H1 (cell line): Measurements from ENCODE around the gene C19orf12. TPM values are rescaled to one million over a fixed set of nuclear protein-coding genes. Genes with fewer than 3 reads are reported as not detected.

Experiments
- CTCF ChIA-PET: fragments of 300-600 bp; sonication (Branson Sonifier 250); formaldehyde crosslinking; loops from one replicate; lab custom pipeline; 2021; ENCODE audit not compliant: partially characterized antibody; lab: Charles Lee
- POLR2A ChIA-PET: fragments of 300-600 bp; sonication (Branson Sonifier 250); formaldehyde crosslinking; loops from one replicate; lab custom pipeline; 2021; ENCODE audit warnings: inconsistent platforms; ENCODE audit not compliant: partially characterized antibody; lab: Charles Lee
- DNase-seq, 2 experiments: peaks; one replicate each; pipeline versions ENCODE4 v3.0.0 to v3.0.0-alpha.2; 2010 to 2022; ENCODE audit warnings: low spot score in 2 of 2, low read depth in 1 of 2, mixed read lengths in 1 of 2
- FAIRE-seq: peaks from 2 replicates; lab custom pipeline; 2011; peaks lifted over from hg19 to GRCh38; lab: Jason Lieb, UNC
- H2AFZ ChIP-seq: 2 replicates; pipeline ENCODE4 v1.8.1; 2012; ENCODE audit warnings: low read length, inconsistent platforms
- H2AK5ac ChIP-seq: 2 replicates; pipeline ENCODE4 v1.6.1; 2013; ENCODE audit warnings: low read depth, low read length
- H2BK120ac ChIP-seq: replicated peaks from 2 replicates; pipeline ENCODE3; 2013; ENCODE audit warnings: low read depth, low read length, inconsistent platforms
- H2BK12ac ChIP-seq: 2 replicates; pipeline ENCODE4 v1.6.1; 2013; ENCODE audit warnings: low read depth, low read length
- H2BK15ac ChIP-seq: 2 replicates; pipeline ENCODE4 v1.6.1; 2013; ENCODE audit warnings: low read length
- H2BK20ac ChIP-seq: 2 replicates; pipeline ENCODE4 v1.6.1; 2013; ENCODE audit warnings: low read length
- H2BK5ac ChIP-seq: 2 replicates; pipeline ENCODE4 v1.6.1; 2013; ENCODE audit warnings: low read depth, low read length
- H3K14ac ChIP-seq: 2 replicates; pipeline ENCODE4 v1.6.1; 2013; ENCODE audit warnings: inconsistent platforms; ENCODE audit not compliant: insufficient read length
- H3K18ac ChIP-seq: 2 replicates; pipeline ENCODE4 v1.6.1; 2013; ENCODE audit warnings: low read length; ENCODE audit errors: extremely low read depth
- H3K23ac ChIP-seq: 2 replicates; pipeline ENCODE4 v1.6.1; 2013; ENCODE audit warnings: inconsistent platforms; ENCODE audit not compliant: insufficient read length
- H3K23me2 ChIP-seq: 2 replicates; pipeline ENCODE4 v1.6.1; 2013; ENCODE audit warnings: low read depth, low read length
- H3K27ac ChIP-seq: 2 replicates; pipeline ENCODE4 v1.6.1; 2011; ENCODE audit warnings: low read depth, low read length, inconsistent platforms
- H3K27me3 ChIP-seq, 4 experiments: replicated peaks in 1 of 4; 1 replicate in 1 of 4; 2 replicates in 3 of 4; pipeline versions ENCODE4 v1.6.1 to v1.8.1; 2011 to 2013; ENCODE audit warnings: low read length in 3 of 4, mild to moderate bottlenecking in 3 of 4, inconsistent platforms in 2 of 4, mixed read lengths in 2 of 4, moderate library complexity in 1 of 4; ENCODE audit not compliant: control insufficient read depth in 3 of 4, insufficient read depth in 3 of 4; ENCODE audit errors: extremely low read depth in 1 of 4
- H3K36me3 ChIP-seq, 4 experiments: 2 replicates each; pipeline versions ENCODE4 v1.6.1 to v1.8.1; 2011 to 2013; ENCODE audit warnings: mild to moderate bottlenecking in 4 of 4, low read length in 3 of 4, moderate library complexity in 2 of 4, control low read depth in 1 of 4, inconsistent platforms in 1 of 4; ENCODE audit not compliant: insufficient read depth in 4 of 4, control insufficient read depth in 2 of 4
- H3K4ac ChIP-seq: replicated peaks from 2 replicates; pipeline ENCODE3; 2013; ENCODE audit warnings: low read length, low read depth, mixed read lengths, inconsistent platforms; ENCODE audit not compliant: insufficient read length
- H3K4me1 ChIP-seq, 4 experiments: replicated peaks in 1 of 4; 1 replicate in 1 of 4; 2 replicates in 3 of 4; pipeline versions ENCODE4 v1.6.1 to v1.8.1; 2011 to 2013; ENCODE audit warnings: low read length in 3 of 4, inconsistent platforms in 2 of 4, mixed read lengths in 1 of 4; ENCODE audit not compliant: insufficient read depth in 4 of 4, control insufficient read depth in 3 of 4
- H3K4me2 ChIP-seq, 2 experiments: 2 replicates each; pipeline versions ENCODE4 v1.6.1 to v1.8.1; 2011 to 2013; ENCODE audit warnings: low read depth in 2 of 2, low read length in 2 of 2, control low read depth in 1 of 2, inconsistent platforms in 1 of 2, mild to moderate bottlenecking in 1 of 2; ENCODE audit not compliant: insufficient read depth in 1 of 2
- H3K4me3 ChIP-seq, 4 experiments: fragments of 200-600, 300-600 bp in 1 of 4; sonication (generic), shearing (Covaris generic), sonication (Bioruptor Twin) in 1 of 4; 2 replicates each; pipeline versions ENCODE4 v1.5.1 to v1.8.1; 2011 to 2016; ENCODE audit warnings: low read length in 4 of 4, low read depth in 3 of 4, control low read depth in 2 of 4, inconsistent platforms in 2 of 4, mild to moderate bottlenecking in 2 of 4, mixed read lengths in 1 of 4, moderate library complexity in 1 of 4; ENCODE audit not compliant: insufficient read depth in 2 of 4; ENCODE audit errors: extremely low read depth in 1 of 4
- H3K56ac ChIP-seq: replicated peaks from 2 replicates; pipeline ENCODE3; 2013; ENCODE audit warnings: low read depth, mild to moderate bottlenecking, mixed read lengths, low read length, inconsistent platforms; ENCODE audit not compliant: insufficient read length
- H3K79me1 ChIP-seq: 2 replicates; pipeline ENCODE4 v1.6.1; 2013; ENCODE audit warnings: low read depth, low read length, control low read depth
- H3K79me2 ChIP-seq, 2 experiments: 2 replicates each; pipeline versions ENCODE4 v1.6.1 to v1.8.1; 2012 to 2013; ENCODE audit warnings: low read length in 2 of 2, mild to moderate bottlenecking in 2 of 2, inconsistent platforms in 1 of 2; ENCODE audit not compliant: insufficient read depth in 2 of 2, control insufficient read depth in 1 of 2
- H3K9ac ChIP-seq, 4 experiments: replicated peaks in 1 of 4; 1 replicate in 1 of 4; 2 replicates in 3 of 4; pipeline versions ENCODE4 v1.6.1 to v1.8.1; 2011 to 2013; ENCODE audit warnings: low read depth in 3 of 4, low read length in 3 of 4, control low read depth in 2 of 4, mild to moderate bottlenecking in 2 of 4, moderate library complexity in 2 of 4, inconsistent platforms in 1 of 4; ENCODE audit errors: extremely low read depth in 1 of 4
- H3K9me3 ChIP-seq, 2 experiments: 2 replicates each; pipeline versions ENCODE4 v1.6.1 to v1.8.1; 2012 to 2013; ENCODE audit warnings: mild to moderate bottlenecking in 2 of 2, moderate library complexity in 2 of 2, control low read depth in 1 of 2, inconsistent platforms in 1 of 2, low read depth in 1 of 2, low read length in 1 of 2, mixed read lengths in 1 of 2; ENCODE audit not compliant: insufficient read depth in 2 of 2
- H4K20me1 ChIP-seq, 2 experiments: replicated peaks in 1 of 2; 2 replicates each; pipeline versions ENCODE3 to v1.8.1; 2011 to 2013; ENCODE audit warnings: inconsistent platforms in 2 of 2, low read length in 2 of 2, mild to moderate bottlenecking in 1 of 2; ENCODE audit not compliant: insufficient read depth in 2 of 2, control insufficient read depth in 1 of 2
- H4K5ac ChIP-seq: 2 replicates; pipeline ENCODE4 v1.6.1; 2013; ENCODE audit warnings: low read length, low read depth, mixed read lengths, inconsistent platforms; ENCODE audit not compliant: insufficient read length
- H4K8ac ChIP-seq: 2 replicates; pipeline ENCODE4 v1.8.0; 2013; ENCODE audit warnings: mild to moderate bottlenecking, moderate library complexity, low read length, inconsistent platforms; ENCODE audit not compliant: insufficient read depth; ENCODE audit errors: extremely low read depth
- H4K91ac ChIP-seq: replicated peaks from 2 replicates; pipeline ENCODE3; 2013; ENCODE audit warnings: low read length, mixed read lengths, inconsistent platforms; ENCODE audit not compliant: insufficient read length
- ASH2L ChIP-seq: fragments of 200-600, 300-600 bp; sonication (generic); IDR thresholded peaks from one replicate; pipeline ENCODE4 v1.7.1; 2017; ENCODE audit warnings: low read length
- GABPA ChIP-seq: IDR thresholded peaks from 2 replicates; pipeline ENCODE4 v1.6.1; 2011; ENCODE audit warnings: mild to moderate bottlenecking, low read length, moderate library complexity, borderline replicate concordance; ENCODE audit not compliant: insufficient read depth
- JUND ChIP-seq: IDR thresholded peaks from 2 replicates; pipeline ENCODE4 v1.6.1; 2011; ENCODE audit warnings: mild to moderate bottlenecking, improper control_type of control experiment, low read length
- MAFK ChIP-seq: IDR thresholded peaks from 2 replicates; pipeline ENCODE4 v1.6.1; 2012; ENCODE audit warnings: low read depth, mild to moderate bottlenecking, improper control_type of control experiment, low read length
- RNF2 ChIP-seq: fragments of 200-900, 300-1000 bp; sonication (generic); IDR thresholded peaks from 2 replicates; pipeline ENCODE4 v1.7.1; 2016; ENCODE audit warnings: borderline replicate concordance, low read depth, mild to moderate bottlenecking, antibody characterized with exemption, low read length; ENCODE audit not compliant: poor library complexity, severe bottlenecking; ENCODE audit errors: missing control alignments
- SP4 ChIP-seq: IDR thresholded peaks from 2 replicates; pipeline ENCODE4 v1.6.1; 2012; ENCODE audit warnings: low read length, inconsistent platforms
- SUZ12 ChIP-seq: fragments of 200-600 bp; sonication (generic); IDR thresholded peaks from 2 replicates; pipeline ENCODE4 v1.6.1; 2012; ENCODE audit warnings: mild to moderate bottlenecking, inconsistent platforms, low read length, moderate library complexity, mixed read lengths
- TEAD4 ChIP-seq: IDR thresholded peaks from 2 replicates; pipeline ENCODE4 v1.6.1; 2012; ENCODE audit warnings: low read depth, low read length, inconsistent platforms, mixed read lengths
- YY1 ChIP-seq: IDR thresholded peaks from 2 replicates; pipeline ENCODE4 v1.6.1; 2011; ENCODE audit warnings: low read depth, mild to moderate bottlenecking, low read length
- whole genome bisulfite sequencing, 2 experiments: shearing (Covaris generic) in 1 of 2; methylation state at CpG; one replicate each; pipeline versions ENCODE4 v1.1.6 to v1.1.7; 2013 to 2015; ENCODE audit warnings: low lambda C conversion rate in 2 of 2, mixed read lengths in 2 of 2, inconsistent platforms in 1 of 2, low coverage in 1 of 2, missing lambda C conversion rate in 1 of 2; ENCODE audit not compliant: insufficient replicate concordance in 2 of 2, insufficient coverage in 1 of 2, insufficient read length in 1 of 2; ENCODE audit errors: extremely low coverage in 1 of 2, missing lambda C conversion rate in 1 of 2; 5-methylcytosine and 5-hydroxymethylcytosine counted together
- polyA plus RNA-seq, 7 experiments: library from polyadenylated mRNA; depleted of rRNA in 3 of 7; stranded (reverse) in 5 of 7; unstranded in 2 of 7; fragments of >200 nt in 5 of 7; fragments of 200-250 nt in 2 of 7; gene quantifications; 1 replicate in 5 of 7; 2 replicates in 1 of 7; 4 replicates in 1 of 7; pipeline versions ENCODE4 v1.2.1 to v1.2.3, GENCODE V29; 2011 to 2013; ENCODE audit warnings: missing spikeins in 2 of 7, mixed read lengths in 2 of 7
- total RNA-seq: library from RNA; stranded (reverse); fragmentation: NEBNext Ultra II Directional; extraction: Animal tissue kit (Norgen Biotek cat#: 25700); gene quantifications from 2 replicates; pipeline ENCODE4 v1.2.1, GENCODE V29; 2021
- TF ChIP-seq, protein P1 (sequence below), 3 experiments: IDR thresholded peaks; 1 replicate in 2 of 3; 2 replicates in 1 of 3; pipeline versions ENCODE4 v1.5.1 to v1.6.1; 2011; ENCODE audit warnings: low read length in 3 of 3, mild to moderate bottlenecking in 3 of 3, inconsistent platforms in 2 of 3, low read depth in 1 of 3, moderate library complexity in 1 of 3; ENCODE audit not compliant: insufficient read depth in 1 of 3; ENCODE audit errors: control extremely low read depth in 1 of 3
- TF ChIP-seq, protein P2 (sequence below): IDR thresholded peaks from 2 replicates; pipeline ENCODE4 v1.6.1; 2012; ENCODE audit warnings: inconsistent platforms

Gene C19orf12
- total and polyA plus RNA-seq, 2 of the 8 experiments (the other 6 are each of a cell fraction or from before 2014, with no cell fraction given) = 10.7 to 11.9 TPM

DNA sequence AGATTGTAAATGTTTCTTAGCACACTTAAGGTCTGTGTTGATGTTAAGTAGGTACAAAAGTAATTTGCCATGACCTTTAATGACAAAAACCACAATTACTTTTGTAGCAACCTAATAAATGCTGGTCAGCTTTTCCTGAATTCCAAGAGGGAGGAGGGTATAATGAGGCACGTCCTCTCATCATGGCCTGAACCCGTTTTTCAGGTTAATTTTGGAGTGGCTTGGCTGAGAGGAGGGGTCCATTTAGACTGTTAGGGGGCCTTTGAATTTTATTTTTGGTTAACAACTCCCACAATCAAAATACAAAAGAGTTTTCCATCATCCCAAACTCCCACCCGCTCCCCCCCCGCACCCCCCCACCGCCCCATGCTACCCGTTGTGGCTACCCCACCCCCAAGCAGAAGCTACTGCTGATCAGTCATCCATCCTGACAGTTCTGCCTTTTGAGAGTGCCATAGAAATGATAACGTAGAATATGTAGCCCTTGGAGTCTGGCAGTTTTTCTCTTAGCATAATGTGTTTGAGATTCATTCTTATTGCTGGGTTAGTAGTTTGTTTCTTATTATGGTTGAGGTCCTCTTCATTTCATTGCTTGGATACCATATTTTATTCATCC lies 64.2 kb downstream of the C19orf12 start:
- no peaks in the 10 kb centered on the region for H3K79me1 ChIP-seq
- DNase-seq = no peak
- H2BK120ac ChIP-seq = no peak overlapping the region
- H3K27ac ChIP-seq = no peak overlapping the region
- H3K23me2 ChIP-seq = no peaks in the 10 kb centered on the region
- H4K8ac ChIP-seq = no peak overlapping the region
- no peak overlapping the region for H3K56ac ChIP-seq
- H2BK12ac ChIP-seq = no peak overlapping the region
- no peak overlapping the region for H2BK5ac ChIP-seq
- H3K9me3 ChIP-seq = 0 out of 4 replicates have a peak, but pooled peaks cover 0 to 7% of the 10 kb centered on the region in 2 experiments
- H2BK20ac ChIP-seq = no peak overlapping the region
- H3K36me3 ChIP-seq = no peaks in the 10 kb centered on the region
- no peaks in the 10 kb centered on the region for H3K79me2 ChIP-seq
- FAIRE-seq = no peak
- CTCF ChIA-PET = interaction anchor here (0.9 kb wide), 1 partner anchor 26 kb away, joined by 3 read pairs; no protein-coding TSS in a partner anchor
- no peak overlapping the region for H2BK15ac ChIP-seq
- POLR2A ChIA-PET = no interaction called here
- no peak overlapping the region for H3K9ac ChIP-seq
- no peak overlapping the region for H2AFZ ChIP-seq
- H2AK5ac ChIP-seq = no peak overlapping the region
- H3K14ac ChIP-seq = no peak overlapping the region
- 82% methylated on average over 6 of the region's 7 CpGs; no CpG with 5 or more reads in 1 of the 2 experiments for WGBS, 2 experiments
- no peaks in the 10 kb centered on the region for H3K27me3 ChIP-seq
- H3K4ac ChIP-seq = no peak overlapping the region
- H3K4me2 ChIP-seq = no peak overlapping the region
- H3K4me3 ChIP-seq = no peak overlapping the region
- H4K20me1 ChIP-seq = no peaks in the 10 kb centered on the region
- H3K4me1 ChIP-seq = peaks cover under 1 to 5% (median 3%) of the 10 kb centered on the region in 4 experiments; a peak in 5 of 7 replicates
- H4K91ac ChIP-seq = no peak overlapping the region
- no peak overlapping the region for H3K18ac ChIP-seq
- H4K5ac ChIP-seq = no peak overlapping the region
- no peak overlapping the region for H3K23ac ChIP-seq
- TF ChIP-seq ASH2L (no peak), YY1 (no peak), SUZ12 (no peak), MAFK (no peak), TEAD4 (no peak), RNF2 (no peak), JUND (no peak), GABPA (no peak), SP4 (no peak)
- TF ChIP-seq, protein P1, sequence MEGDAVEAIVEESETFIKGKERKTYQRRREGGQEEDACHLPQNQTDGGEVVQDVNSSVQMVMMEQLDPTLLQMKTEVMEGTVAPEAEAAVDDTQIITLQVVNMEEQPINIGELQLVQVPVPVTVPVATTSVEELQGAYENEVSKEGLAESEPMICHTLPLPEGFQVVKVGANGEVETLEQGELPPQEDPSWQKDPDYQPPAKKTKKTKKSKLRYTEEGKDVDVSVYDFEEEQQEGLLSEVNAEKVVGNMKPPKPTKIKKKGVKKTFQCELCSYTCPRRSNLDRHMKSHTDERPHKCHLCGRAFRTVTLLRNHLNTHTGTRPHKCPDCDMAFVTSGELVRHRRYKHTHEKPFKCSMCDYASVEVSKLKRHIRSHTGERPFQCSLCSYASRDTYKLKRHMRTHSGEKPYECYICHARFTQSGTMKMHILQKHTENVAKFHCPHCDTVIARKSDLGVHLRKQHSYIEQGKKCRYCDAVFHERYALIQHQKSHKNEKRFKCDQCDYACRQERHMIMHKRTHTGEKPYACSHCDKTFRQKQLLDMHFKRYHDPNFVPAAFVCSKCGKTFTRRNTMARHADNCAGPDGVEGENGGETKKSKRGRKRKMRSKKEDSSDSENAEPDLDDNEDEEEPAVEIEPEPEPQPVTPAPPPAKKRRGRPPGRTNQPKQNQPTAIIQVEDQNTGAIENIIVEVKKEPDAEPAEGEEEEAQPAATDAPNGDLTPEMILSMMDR (IDR thresholded peaks at IDR 0.05; ENCODE audit: control extremely low read depth in 1 of 3, insufficient read depth in 1 of 3, low read depth in 1 of 3, low read length in 3 of 3) = no peak
- TF ChIP-seq, protein P2, sequence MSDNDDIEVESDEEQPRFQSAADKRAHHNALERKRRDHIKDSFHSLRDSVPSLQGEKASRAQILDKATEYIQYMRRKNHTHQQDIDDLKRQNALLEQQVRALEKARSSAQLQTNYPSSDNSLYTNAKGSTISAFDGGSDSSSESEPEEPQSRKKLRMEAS = no peak
